ENCODE measurements around the gene MAJIN.

The MAJIN gene

DNA sequence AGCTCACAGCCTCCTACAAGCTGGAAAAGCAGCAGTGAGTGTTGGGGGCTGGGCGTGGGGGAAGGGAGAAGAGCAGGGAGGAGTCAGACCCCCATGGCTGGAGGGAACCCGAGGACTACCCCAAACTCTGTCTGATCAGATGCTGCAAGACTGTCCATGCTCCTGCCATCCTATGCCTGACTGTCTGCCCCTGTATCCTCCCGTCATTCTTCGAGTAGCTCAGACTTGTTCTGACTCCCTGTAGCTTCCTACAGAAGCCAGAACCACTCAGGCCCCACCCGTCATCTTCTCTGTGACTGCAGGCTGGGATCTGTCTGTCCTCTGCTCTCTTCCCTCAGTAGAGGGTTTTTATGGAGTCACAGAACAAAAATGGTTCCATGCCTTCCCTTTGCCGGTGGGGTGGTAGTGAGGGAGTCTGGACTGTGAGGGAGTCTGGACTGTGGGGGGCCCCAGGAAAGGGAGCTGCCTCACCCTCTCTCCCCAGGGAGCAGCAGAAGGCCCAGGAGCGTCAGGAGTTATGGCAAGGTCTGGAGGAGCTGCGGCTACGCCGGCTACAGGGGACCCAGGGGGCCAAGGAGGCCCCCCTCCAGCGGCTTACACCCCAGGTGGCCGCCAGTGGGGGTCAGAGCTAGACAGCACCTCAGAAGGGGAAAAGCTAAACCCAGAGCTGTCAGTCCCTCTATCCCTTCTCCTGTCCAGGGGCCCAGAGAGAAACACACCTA, 38.5 kb downstream of the MAJIN start:
- DNase-seq (ENCODE audit: low read depth in 2 of 2), result no peak

DNA sequence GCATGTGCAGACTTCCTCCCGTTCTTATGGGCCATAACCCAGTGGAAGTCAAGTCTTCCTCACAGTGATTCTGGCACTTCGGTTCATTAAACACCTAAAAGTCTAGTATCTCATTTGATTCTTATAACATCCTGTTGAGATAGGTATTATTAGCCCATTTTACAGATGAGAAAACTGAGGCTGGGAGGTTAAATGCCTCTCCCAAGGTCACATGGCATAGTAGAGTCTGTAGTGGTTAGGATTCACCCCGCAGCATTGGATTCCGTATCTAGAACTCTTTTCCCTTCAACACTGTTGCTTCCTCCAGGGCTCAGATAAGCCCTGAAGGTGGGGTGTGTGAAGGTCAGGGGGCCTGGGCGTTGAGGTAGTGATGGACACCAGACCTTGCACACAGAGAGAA, 39.6 kb downstream of the MAJIN start:
- DNase-seq (ENCODE audit: low read depth in 2 of 2), result no peak

- no peak for DNase-seq (ENCODE audit: low read depth in 2 of 2)
Measured at GRCh38 chr11:64931290-64931689, 40.6 kb downstream of the MAJIN start.

- DNase-seq (ENCODE audit: low read depth in 2 of 2), result no peak
Measured at GRCh38 chr11:64930340-64930739, 41.6 kb downstream of the MAJIN start.

- DNase-seq (ENCODE audit: low read depth in 2 of 2), result no peak
Measured at GRCh38 chr11:64929625-64930024, 42.3 kb downstream of the MAJIN start.

- no peak for DNase-seq (ENCODE audit: low read depth in 2 of 2)
Measured at GRCh38 chr11:64928957-64929356, 43.0 kb downstream of the MAJIN start.

GRCh38 chr11:64926689-64927088, 45.2 kb downstream of the MAJIN start:
- no peak for DNase-seq (ENCODE audit: low read depth in 2 of 2)

DNA sequence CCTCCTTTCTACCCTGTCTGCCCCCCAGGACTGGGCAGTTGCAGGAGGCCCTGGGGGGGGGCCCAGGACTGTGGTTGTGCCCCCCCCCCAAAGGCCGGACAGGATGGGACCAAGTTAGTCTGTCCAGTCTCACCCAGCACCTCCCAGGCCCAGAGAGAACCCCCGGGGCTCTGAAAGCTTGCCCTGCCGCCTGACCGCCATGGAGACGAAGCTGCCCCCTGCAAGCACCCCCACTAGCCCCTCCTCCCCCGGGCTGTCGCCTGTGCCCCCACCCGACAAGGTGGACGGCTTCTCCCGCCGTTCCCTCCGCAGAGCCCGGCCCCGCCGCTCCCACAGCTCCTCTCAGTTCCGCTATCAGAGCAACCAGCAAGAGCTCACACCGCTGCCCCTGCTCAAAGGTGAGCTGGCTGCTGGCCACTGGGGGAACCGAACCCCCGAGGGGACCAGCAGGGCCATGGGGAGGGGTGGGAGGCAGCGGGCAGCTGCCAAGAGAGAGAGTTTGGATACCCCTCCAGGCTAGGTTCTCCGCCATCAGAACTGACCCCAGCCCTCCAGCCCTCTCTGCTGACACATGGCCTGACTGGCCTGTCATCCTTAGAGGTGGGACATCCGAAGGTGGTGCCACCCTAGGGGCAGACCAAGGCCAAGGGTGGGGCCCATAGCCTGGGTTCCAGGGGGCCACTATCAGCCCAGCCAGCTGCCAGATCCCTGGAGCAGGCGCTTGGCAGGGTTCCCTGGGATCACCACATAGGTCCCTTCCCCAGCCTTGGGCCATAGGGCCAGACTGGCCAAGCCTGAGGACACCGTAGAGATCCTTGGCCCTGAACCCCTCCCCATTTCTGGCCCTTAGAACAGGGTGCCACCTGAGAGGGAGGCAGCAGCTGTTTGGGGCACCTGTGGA, 46.1 kb downstream of the MAJIN start:
- DNase-seq (ENCODE audit: low read depth in 2 of 2), result no peak

- DNase-seq (ENCODE audit: low read depth in 2 of 2), result no peak
Measured at GRCh38 chr11:64924910-64925284, 47.0 kb downstream of the MAJIN start.

DNA sequence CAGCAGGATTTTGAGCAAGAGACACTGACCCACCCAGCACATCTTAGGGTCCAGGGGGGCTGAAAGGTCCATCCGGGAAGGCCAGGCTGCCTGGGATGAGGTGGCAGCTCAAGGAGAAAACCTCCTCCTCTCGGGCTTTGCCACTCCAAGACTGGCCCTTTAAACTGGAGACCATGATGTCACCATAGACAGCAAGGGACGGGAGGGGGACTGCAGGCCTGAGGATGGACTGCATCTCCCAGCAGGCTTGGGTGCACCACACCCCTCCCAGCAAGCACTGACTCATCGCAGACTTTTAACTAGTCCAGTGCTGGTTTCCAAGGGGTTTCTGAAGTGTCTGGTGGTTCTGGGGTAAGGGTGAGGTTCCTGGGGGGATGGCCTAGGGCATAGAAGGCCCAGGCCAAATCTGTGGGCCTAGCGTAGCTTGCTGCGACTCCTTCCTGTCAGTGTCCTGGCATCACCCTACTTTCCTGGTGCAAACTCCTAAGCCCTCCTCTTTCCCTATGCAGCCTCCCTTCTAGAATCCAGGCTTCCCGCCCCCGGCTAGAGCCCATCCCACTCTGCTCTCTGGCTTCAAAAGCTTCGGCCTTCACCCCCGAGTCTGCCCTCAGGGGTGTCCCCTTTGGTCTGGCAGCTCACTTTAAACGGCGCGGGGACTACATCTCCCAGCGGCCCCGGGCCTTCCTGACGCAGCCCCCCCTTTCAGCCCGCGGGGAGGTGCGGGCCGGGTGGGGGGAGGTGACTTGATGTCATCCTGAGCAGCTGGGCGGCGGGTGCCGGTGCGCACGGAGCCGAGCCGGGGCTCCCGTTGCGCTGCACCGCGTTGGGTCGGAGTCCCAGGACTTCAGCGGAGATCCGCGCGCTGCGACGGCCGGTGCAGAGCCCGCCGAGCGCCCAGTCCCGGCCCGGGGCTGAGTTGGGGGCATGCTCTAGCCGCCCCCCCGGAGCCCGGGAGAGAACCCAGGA, 47.7 kb downstream of the MAJIN start, which contains the start of gene PPP2R5B:
TSS of gene PPP2R5B (plus strand) at position 746 of the 966 bp plus-strand sequence. CDS start 1,046 bp downstream, outside the sequence.
- DNase-seq (ENCODE audit: low read depth in 2 of 2), result peak; percentile 73 to 77

- no peak for DNase-seq (ENCODE audit: low read depth in 2 of 2)
Measured at GRCh38 chr11:64923151-64923661, 48.7 kb downstream of the MAJIN start.

- DNase-seq (ENCODE audit: low read depth in 2 of 2), result no peak
Measured at GRCh38 chr11:64921384-64921783, 50.5 kb downstream of the MAJIN start.

- no peak for DNase-seq (ENCODE audit: low read depth in 2 of 2)
Measured at GRCh38 chr11:64920124-64920523, 51.8 kb downstream of the MAJIN start.

DNA sequence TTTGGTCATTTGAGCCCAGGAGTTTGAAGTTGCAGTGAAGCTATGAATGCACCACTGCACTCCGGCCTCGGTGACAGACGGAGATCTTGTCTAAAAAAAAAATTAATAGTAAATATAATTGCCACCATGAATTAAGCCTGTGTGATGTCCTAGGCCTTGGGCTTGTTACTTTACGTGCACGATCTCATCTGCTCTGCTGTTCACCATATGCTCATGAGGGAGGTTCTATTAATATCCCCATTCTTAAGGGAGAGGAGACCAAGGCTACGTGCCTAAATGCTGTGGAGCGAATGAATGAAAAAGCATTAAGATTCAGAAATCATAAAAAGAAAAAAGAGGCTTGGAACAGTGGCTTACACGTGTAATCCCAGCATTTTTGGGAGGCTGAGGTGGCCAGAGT, 52.3 kb downstream of the MAJIN start:
- no peak for DNase-seq (ENCODE audit: low read depth in 2 of 2)

DNA sequence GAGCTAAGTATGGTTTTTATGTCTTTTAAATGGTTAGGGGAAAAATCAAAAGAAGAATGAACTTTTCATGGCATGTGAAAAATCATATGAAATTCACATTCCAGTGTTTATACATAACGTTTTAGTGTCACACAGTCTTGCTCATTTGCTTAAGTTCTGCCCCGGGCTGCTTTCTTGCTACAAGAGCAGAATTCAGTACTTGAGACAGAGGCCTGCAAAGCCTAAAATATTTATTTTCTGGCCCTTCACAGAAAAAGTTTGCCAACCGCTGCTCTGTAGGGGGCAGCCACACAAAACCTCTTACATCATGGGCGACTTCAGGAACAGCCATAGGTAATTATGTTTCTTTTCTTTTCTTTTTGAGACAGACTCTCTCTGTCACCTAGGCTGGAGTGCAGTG, 53.9 kb downstream of the MAJIN start:
- no peak for DNase-seq (ENCODE audit: low read depth in 2 of 2)

DNA sequence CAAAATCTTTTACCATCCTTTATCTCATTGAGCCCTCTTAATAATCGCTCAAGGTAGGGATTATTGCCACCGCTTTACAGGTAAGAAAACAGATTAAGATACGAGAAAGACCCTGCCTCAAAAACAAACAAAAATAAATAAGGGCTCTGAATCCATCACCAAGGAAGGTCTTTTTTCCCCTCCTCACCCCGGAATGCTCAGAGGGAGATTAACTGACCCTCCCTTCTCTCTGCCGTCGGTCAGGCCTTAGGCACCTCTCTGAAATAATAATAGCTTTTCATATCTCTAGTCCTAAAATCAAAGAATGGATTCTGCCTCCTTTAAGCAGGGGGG, 54.3 kb downstream of the MAJIN start:
- DNase-seq (ENCODE audit: low read depth in 2 of 2), result no peak

DNA sequence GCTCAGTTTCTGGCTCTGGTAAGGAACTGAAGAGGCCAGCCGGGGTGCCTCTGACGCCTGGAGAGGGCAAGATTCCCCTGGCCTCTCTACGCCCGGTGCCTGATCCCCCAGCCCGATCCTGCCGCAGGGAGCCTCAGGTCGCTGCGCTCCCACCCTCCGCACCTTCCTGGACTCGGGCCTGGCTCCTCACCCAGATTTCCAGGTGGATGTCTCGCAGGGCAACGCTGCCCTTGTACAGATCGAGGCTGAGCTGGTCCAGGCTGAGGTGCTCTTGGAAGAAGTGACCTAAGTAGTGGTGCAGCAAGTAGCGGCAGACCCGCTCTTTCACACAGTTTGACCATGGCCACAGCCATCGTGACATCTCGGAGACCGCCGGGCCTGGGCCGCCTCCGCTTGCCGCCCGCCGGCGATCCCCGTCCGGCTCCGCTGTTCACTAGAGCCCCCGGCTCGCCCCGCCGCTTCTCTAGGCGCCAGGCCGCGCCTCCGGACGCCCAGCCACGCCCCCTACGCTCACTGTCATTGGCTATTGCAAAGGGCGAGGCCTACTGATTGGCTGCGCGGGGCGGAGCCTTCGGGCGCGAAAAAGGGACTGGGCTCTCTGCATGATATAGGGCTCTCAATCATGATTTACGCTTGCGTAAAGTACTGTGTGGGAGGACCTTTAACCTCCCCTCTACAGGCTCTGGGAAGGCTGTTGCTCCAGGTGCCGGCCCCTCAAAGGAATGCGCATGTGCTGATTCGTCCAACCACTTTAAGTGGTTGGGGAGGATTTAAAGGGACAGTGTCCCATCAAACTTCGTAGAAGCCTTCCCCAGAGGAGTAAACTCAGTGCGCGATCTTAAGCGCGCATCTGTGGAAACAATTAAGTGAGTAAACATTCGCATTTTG, 54.9 kb downstream of the MAJIN start, which contains the start of gene ATG2A:
TSS of gene ATG2A (minus strand) at position 435 of the 888 bp plus-strand sequence. CDS start at position 361, 74 bp downstream.
- peak; percentile 97 to 98 for DNase-seq (ENCODE audit: low read depth in 2 of 2)

- DNase-seq (ENCODE audit: low read depth in 2 of 2), result no peak
Measured at GRCh38 chr11:64916040-64916774, 55.7 kb downstream of the MAJIN start.

DNA sequence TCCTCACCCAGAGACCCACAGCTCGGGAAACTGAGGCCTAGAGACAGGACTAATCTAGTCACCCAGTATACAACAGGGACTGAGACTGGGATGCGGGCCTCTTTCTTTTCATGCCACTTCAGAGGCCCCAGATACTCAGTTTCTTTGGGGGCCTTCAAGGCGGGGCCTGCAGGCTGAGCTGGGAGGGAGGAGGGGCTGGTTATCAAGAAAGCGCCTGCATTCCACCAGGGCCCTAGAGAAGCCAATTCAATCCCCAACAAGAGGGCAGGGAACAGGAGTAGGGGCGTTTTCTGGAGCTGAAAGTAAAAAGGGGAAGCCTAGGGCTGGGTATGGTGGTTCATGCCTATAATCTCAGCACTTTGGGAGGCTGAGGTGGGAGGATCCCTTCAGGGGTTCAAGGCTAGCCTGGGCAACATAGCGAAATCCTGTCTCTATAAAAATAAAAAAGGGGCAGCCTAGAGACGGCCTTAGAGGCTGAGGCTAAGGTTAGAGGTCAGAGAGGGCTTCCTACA, 56.5 kb downstream of the MAJIN start:
- DNase-seq (ENCODE audit: low read depth in 2 of 2), result no peak

DNA sequence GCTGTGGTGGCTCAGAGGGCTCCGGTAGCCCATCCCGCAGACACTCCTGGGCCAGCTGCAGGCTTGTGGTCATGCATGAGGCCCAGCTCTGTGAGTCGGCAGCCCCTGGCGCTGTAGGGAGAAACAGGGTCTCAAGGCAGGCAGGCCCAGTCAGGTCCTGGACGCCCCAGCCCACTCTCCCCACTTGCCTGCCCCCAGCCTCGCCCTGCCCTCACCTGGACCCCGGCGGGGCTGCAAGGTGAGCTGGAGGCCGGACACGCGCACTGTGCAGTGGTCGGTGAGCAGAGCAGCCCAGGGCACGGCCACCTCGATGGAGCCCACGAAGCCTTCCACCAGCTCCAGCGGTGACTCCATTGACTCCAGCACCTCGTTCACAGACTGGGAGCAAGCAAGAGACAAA, 57.8 kb downstream of the MAJIN start:
- DNase-seq (ENCODE audit: low read depth in 2 of 2), result no peak
